Neutrophil (primary cell): Measurements from ENCODE around the gene TSPAN18.

Source experiments
- H3K27ac ChIP-seq: fragments of 200-600 bp; sonication (generic); 2 replicates; pipeline ENCODE4 v1.5.1; 2016; ENCODE audit warnings: mild to moderate bottlenecking, moderate library complexity
- H3K27me3 ChIP-seq: fragments of 200-600 bp; sonication (generic); 2 replicates; pipeline ENCODE4 v1.6.0; 2016; ENCODE audit warnings: mild to moderate bottlenecking
- H3K36me3 ChIP-seq: fragments of 200-600 bp; sonication (generic); 2 replicates; pipeline ENCODE4 v1.5.1; 2017
- H3K4me1 ChIP-seq, 2 experiments: fragments of 200-600 bp in 1 of 2; sonication (generic) in 1 of 2; 1 replicate in 1 of 2; 2 replicates in 1 of 2; pipeline versions ENCODE4 v1.5.1 to v1.6.1; 2013 to 2016; ENCODE audit warnings: low read depth in 1 of 2, low read length in 1 of 2, mild to moderate bottlenecking in 1 of 2, moderate library complexity in 1 of 2; ENCODE audit not compliant: control insufficient read depth in 1 of 2, insufficient read depth in 1 of 2
- H3K4me3 ChIP-seq, 2 experiments: fragments of 200-600 bp in 1 of 2; sonication (generic) in 1 of 2; 1 replicate in 1 of 2; 2 replicates in 1 of 2; pipeline ENCODE4 v1.5.1; 2013 to 2016; ENCODE audit warnings: low read depth in 1 of 2, low read length in 1 of 2, mild to moderate bottlenecking in 1 of 2, moderate library complexity in 1 of 2
- H3K9me3 ChIP-seq: fragments of 200-600 bp; sonication (generic); 2 replicates; pipeline ENCODE4 v1.5.1; 2016
- TF ChIP-seq, protein P1 (sequence below): fragments of 200-600 bp; sonication (generic); IDR thresholded peaks from 2 replicates; pipeline ENCODE4 v1.5.1; 2016; ENCODE audit warnings: antibody characterized with exemption

TSPAN18 gene

DNA sequence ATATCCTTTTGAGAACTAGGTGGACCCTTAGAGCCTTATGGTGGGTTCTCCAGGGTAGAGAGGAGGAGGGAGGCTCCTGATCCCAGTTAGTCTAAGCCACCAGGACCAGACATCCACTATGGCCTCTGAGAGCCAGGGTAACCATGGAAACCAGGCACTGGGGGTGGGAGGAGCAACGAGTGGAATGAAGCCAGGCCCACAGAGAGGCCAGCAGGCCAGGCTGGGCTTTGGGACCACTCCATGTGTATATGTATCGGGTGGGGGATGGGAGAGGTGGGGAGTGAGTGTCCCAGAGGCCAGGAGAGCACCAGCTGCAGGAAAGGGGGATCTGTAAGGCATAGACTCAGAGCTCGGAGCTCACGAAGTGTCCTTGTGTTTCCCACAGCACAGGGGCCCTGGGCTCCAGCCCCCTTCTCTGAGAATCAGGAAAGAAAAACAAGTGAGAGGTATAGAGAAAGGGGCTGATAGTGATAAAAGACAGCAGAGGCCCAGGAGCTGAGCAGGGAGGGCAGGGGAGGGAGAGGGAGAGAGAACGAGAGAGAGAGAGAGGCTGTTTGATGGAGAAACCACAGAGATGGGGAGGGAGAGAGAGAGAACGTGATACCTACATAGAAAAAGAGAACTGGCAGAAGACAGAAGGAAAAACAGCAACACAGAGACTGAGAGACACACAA, 15.5 kb upstream of the TSPAN18 start:
- no peak overlapping the region for H3K4me3 ChIP-seq
- no peaks in the 10 kb centered on the region for H3K27me3 ChIP-seq
- H3K27ac ChIP-seq = no peak overlapping the region
- peaks cover 4 to 28% of the 10 kb centered on the region in 2 experiments for H3K4me1 ChIP-seq
- no peaks in the 10 kb centered on the region for H3K9me3 ChIP-seq
- H3K36me3 ChIP-seq = no peaks in the 10 kb centered on the region
- TF ChIP-seq, protein P1, sequence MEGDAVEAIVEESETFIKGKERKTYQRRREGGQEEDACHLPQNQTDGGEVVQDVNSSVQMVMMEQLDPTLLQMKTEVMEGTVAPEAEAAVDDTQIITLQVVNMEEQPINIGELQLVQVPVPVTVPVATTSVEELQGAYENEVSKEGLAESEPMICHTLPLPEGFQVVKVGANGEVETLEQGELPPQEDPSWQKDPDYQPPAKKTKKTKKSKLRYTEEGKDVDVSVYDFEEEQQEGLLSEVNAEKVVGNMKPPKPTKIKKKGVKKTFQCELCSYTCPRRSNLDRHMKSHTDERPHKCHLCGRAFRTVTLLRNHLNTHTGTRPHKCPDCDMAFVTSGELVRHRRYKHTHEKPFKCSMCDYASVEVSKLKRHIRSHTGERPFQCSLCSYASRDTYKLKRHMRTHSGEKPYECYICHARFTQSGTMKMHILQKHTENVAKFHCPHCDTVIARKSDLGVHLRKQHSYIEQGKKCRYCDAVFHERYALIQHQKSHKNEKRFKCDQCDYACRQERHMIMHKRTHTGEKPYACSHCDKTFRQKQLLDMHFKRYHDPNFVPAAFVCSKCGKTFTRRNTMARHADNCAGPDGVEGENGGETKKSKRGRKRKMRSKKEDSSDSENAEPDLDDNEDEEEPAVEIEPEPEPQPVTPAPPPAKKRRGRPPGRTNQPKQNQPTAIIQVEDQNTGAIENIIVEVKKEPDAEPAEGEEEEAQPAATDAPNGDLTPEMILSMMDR = no peak

DNA sequence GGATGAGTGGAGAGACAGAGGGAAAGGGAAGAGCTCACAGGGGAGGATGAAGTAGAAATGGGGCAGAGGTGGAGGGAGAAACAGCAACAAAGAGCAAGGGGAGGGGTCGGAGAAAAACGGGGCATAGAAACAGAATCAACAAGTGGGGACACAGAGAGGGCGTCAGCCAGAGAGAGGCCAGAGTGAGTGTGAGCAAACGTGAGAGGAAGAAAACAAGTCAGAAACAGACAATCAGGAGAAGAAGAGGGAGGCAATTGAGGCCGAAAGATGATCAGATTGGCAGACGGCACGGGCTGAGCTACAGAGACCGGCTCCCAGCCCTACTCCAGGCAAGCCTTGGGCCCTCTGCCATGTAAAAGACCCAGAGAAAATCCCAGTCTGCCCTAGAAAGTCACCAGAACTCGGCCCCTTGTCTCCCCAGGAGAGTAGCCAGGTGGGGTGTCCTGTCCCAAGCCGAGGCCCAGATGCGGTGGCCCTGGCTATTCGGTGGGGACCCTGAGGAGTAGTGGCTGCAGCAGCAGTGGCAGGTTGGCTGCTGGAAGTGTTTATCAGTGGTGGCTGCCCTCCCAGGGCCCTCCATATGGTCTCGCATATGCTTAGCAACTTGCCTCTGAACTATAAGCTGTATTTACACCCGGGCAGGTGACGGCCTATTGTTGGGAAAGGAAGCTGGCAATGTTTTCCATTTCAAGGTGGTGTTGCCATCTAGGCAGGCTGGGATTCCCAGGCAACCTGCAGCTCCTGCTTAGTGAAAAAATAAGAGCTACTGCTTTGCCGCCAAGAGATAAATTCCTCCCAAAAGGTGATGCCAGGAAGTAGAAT, 14.8 kb upstream of the TSPAN18 start:
- peaks cover 4 to 28% of the 10 kb centered on the region in 2 experiments for H3K4me1 ChIP-seq
- H3K36me3 ChIP-seq = no peaks in the 10 kb centered on the region
- TF ChIP-seq, protein P1 = no peak
- H3K4me3 ChIP-seq = no peak overlapping the region
- no peak overlapping the region for H3K27ac ChIP-seq
- H3K27me3 ChIP-seq = no peaks in the 10 kb centered on the region
- H3K9me3 ChIP-seq = no peaks in the 10 kb centered on the region

DNA sequence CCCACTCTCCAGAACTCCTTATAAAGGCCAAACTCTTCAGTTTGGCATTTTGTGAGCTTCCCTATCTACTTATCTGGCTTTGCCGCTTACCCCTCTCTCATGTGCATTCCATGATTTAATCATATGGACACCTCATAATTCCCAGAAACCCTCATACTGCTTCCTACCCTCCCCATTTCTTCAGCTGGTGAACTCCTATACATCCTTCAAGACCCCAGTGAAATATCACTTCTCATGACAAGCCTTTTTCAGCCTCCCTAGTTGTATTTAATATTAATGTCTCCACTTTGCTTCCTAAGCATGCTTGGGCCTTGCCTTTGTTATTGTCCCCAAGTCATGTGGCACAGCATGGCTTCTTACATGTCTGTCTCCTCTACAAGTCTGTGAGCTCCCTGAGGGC, 13.7 kb upstream of the TSPAN18 start:
- H3K27ac ChIP-seq = no peak overlapping the region
- TF ChIP-seq, protein P1 = no peak
- H3K4me1 ChIP-seq = peaks cover 4 to 28% of the 10 kb centered on the region in 2 experiments
- H3K4me3 ChIP-seq = no peak overlapping the region
- H3K27me3 ChIP-seq = peaks cover 9% of the 10 kb centered on the region
- H3K9me3 ChIP-seq = no peaks in the 10 kb centered on the region
- H3K36me3 ChIP-seq = no peaks in the 10 kb centered on the region

DNA sequence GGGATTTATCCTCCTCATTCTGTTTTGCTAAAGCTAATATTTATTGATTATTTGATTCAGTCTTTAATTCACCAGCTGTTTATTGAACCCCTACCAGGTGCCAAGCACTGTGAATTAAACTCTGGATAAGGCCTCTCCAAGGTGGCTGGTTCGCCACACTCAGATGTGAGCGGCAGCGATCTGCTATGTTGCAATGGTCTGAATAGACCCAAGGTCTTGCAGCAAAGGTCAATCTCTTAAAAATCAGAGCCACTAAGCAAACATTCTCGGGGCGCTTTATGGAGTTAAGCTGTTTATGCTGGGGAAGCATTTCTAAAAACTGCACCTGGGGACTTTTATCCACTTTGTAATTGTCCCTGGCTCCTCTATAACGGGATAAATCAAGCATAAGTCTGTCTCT, 10.5 kb upstream of the TSPAN18 start:
- Histone ChIP-seq H3K4me1 (peaks cover 0 to under 1% of the 10 kb centered on the region in 2 experiments), H3K27ac (no peak overlapping the region), H3K27me3 (peaks cover 20% of the 10 kb centered on the region), H3K4me3 (no peak overlapping the region), H3K9me3 (no peaks in the 10 kb centered on the region), H3K36me3 (no peaks in the 10 kb centered on the region)
- TF ChIP-seq, protein P1 = no peak

DNA sequence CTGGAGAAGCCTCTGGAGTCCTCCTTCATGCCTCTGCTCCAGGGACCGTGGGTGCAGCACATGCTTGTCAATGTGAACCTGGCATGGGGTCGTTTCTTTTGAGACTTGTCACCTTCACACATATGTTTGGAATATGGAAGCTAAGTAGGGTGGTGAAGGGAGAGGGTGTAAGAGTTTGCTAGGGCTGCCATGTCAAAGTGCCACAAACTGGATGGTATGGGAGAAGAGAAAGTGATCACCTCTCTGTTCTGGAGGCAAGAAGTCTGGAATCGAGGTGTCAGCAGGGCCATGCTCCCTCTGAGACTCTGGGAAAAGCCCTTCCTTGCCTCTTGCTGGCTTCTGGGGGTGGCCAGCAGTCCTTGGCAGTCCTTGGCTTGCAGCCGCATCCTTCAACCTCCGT, 8.7 kb upstream of the TSPAN18 start:
- TF ChIP-seq, protein P1 = no peak
- Histone ChIP-seq H3K27ac (no peak overlapping the region), H3K36me3 (no peaks in the 10 kb centered on the region), H3K4me1 (no peaks in the 10 kb centered on the region), H3K4me3 (no peak overlapping the region), H3K9me3 (no peaks in the 10 kb centered on the region), H3K27me3 (peaks cover 21% of the 10 kb centered on the region)
